ACHN (cell line): ENCODE measurements around the gene GATA5.
"Not testable (repeated sequence)": the region's sequence is repeated elsewhere in the genome, so short reads cannot be mapped to it uniquely, and the experiment has no call there.

Experiments used
- DNase-seq: peaks from one replicate; pipeline ENCODE4 v3.0.0-alpha.2; 2015
- in situ Hi-C: cut with HindIII; loops from 2 replicates; pipeline ENCODE4 v1.10.0; 2017; ENCODE audit warnings: low sequenced_read_pairs, low pct_ligation_motif_present, low pct_unique_long_range_greater_than_20kb

Gene GATA5

GRCh38 chr20:62427172-62428001 is 48.4 kb downstream of the GATA5 start, which contains the start of gene RBBP8NL:
RBBP8NL (minus strand) TSS chr20:62427539; CDS start chr20:62419647, 7,892 bp downstream.
- DNase-seq = no peak
- in situ Hi-C loops = no loop called here

- no peak for DNase-seq
- in situ Hi-C loops = no loop called here
These were observed 49.1 kb downstream of the GATA5 start for GRCh38 chr20:62426699-62427131.

GRCh38 chr20:62426059-62426348 is 49.8 kb downstream of the GATA5 start:
- DNase-seq, in situ Hi-C loops: not testable (repeated sequence)

- DNase-seq = peak; percentile 8
- in situ Hi-C loops = no loop called here
These were observed 50.3 kb downstream of the GATA5 start for GRCh38 chr20:62425281-62426058.

- no peak for DNase-seq
- in situ Hi-C loops = no loop called here
These were observed 51.3 kb downstream of the GATA5 start for GRCh38 chr20:62424249-62425107.

- DNase-seq = no peak
- in situ Hi-C loops = no loop called here
These were observed 52.5 kb downstream of the GATA5 start for GRCh38 chr20:62423326-62423706.

- in situ Hi-C loops = no loop called here
These were observed 53.0 kb downstream of the GATA5 start for GRCh38 chr20:62422636-62423325.

GRCh38 chr20:62421716-62421990 is 54.1 kb downstream of the GATA5 start:
- in situ Hi-C loops = no loop called here
- no peak for DNase-seq

More at GRCh38 chr20:62422636-62423325, 53.0 kb downstream of the GATA5 start:
- no peak for DNase-seq

GRCh38 chr20:62420846-62421715 is 54.7 kb downstream of the GATA5 start:
- in situ Hi-C loops = no loop called here
- DNase-seq = no peak

- in situ Hi-C loops = no loop called here
- no peak for DNase-seq
These were observed 56.0 kb downstream of the GATA5 start for GRCh38 chr20:62419759-62420158.

GRCh38 chr20:62418709-62419487 is 56.9 kb downstream of the GATA5 start:
- no peak for DNase-seq
- in situ Hi-C loops = no loop called here

- DNase-seq = no peak
- in situ Hi-C loops = no loop called here
These were observed 57.6 kb downstream of the GATA5 start for GRCh38 chr20:62417981-62418708.

- in situ Hi-C loops = no loop called here
- DNase-seq = no peak
These were observed 58.9 kb downstream of the GATA5 start for GRCh38 chr20:62416651-62417637.

GRCh38 chr20:62415354-62416111 is 60.3 kb downstream of the GATA5 start:
- in situ Hi-C loops = no loop called here
- DNase-seq = no peak
